IPS-18c (cell line): ENCODE data around the gene GNG14.
"Not testable (repeated sequence)": the region's sequence is repeated elsewhere in the genome, so short reads cannot be mapped to it uniquely, and the experiment has no call there.

ENCODE experiments used
- H3K4me3 ChIP-seq: 2 replicates; pipeline ENCODE4 v1.7.0; 2013; ENCODE audit warnings: low read depth, mild to moderate bottlenecking, low read length, moderate library complexity; ENCODE audit not compliant: insufficient read depth
- H3K9me3 ChIP-seq: one replicate; pipeline ENCODE4 v1.6.1; 2013; ENCODE audit warnings: mild to moderate bottlenecking, low read length, moderate library complexity; ENCODE audit not compliant: control insufficient read depth, insufficient read depth

The GNG14 gene

GRCh38 chr19:12681074-12681987 lies 6.5 kb upstream of the GNG14 start, which contains the start of gene DHPS:
TSS of gene DHPS (minus strand) at chr19:12681880. CDS start at chr19:12681766, 114 bp downstream.
- Histone ChIP-seq H3K9me3 (no peaks in the 10 kb centered on the region), H3K4me3 (peak within 1 kb of the TSS; percentile 90)

- Histone ChIP-seq H3K4me3 (no peak overlapping the region), H3K9me3 (no peaks in the 10 kb centered on the region)
Observed at GRCh38 chr19:12685831-12686230, 2.0 kb upstream of the GNG14 start.

- Histone ChIP-seq H3K4me3 (no peak overlapping the region), H3K9me3 (no peaks in the 10 kb centered on the region)
Observed at GRCh38 chr19:12689012-12689411, 1.2 kb downstream of the GNG14 start.

GRCh38 chr19:12689581-12690216 lies 1.9 kb downstream of the GNG14 start:
- Histone ChIP-seq H3K9me3 (no peaks in the 10 kb centered on the region), H3K4me3 (no peak overlapping the region)

GRCh38 chr19:12692960-12693359 lies 5.2 kb downstream of the GNG14 start:
- H3K9me3 ChIP-seq, result no peaks in the 10 kb centered on the region
- H3K4me3 ChIP-seq, result no peak overlapping the region

- no peak overlapping the region for H3K4me3 ChIP-seq
- H3K9me3 ChIP-seq, result no peaks in the 10 kb centered on the region
Observed at GRCh38 chr19:12694641-12695040, 6.8 kb downstream of the GNG14 start.

GRCh38 chr19:12695096-12695495 lies 7.3 kb downstream of the GNG14 start:
- Histone ChIP-seq H3K4me3 (no peak overlapping the region), H3K9me3 (no peaks in the 10 kb centered on the region)

GRCh38 chr19:12695514-12695913 lies 7.7 kb downstream of the GNG14 start:
- Histone ChIP-seq H3K4me3 (peak overlapping the region; percentile 94), H3K9me3 (no peaks in the 10 kb centered on the region)

GRCh38 chr19:12695997-12696365 lies 8.2 kb downstream of the GNG14 start:
- Histone ChIP-seq H3K4me3 (peak overlapping the region; percentile 94), H3K9me3 (no peaks in the 10 kb centered on the region)

GRCh38 chr19:12696366-12697335 lies 8.9 kb downstream of the GNG14 start, which contains the start of gene FBXW9:
TSS of gene FBXW9 (minus strand) at chr19:12696631. CDS start at chr19:12696581, 50 bp downstream.
- Histone ChIP-seq H3K9me3 (no peaks in the 10 kb centered on the region), H3K4me3 (peak within 1 kb of the TSS; percentile 94)

GRCh38 chr19:12697425-12697824 lies 9.6 kb downstream of the GNG14 start:
- peak overlapping the region; percentile 94; the same call in 1 of the 2 replicates for H3K4me3 ChIP-seq

GRCh38 chr19:12698138-12698537 lies 10.3 kb downstream of the GNG14 start:
- no peaks in the 10 kb centered on the region for H3K9me3 ChIP-seq

More at GRCh38 chr19:12697425-12697824, 9.6 kb downstream of the GNG14 start:
- H3K9me3 ChIP-seq, result not testable (repeated sequence)

GRCh38 chr19:12701596-12702282 lies 13.9 kb downstream of the GNG14 start:
- Histone ChIP-seq H3K4me3 (no peak overlapping the region), H3K9me3 (no peaks in the 10 kb centered on the region)

More at GRCh38 chr19:12698138-12698537, 10.3 kb downstream of the GNG14 start:
- no peak overlapping the region for H3K4me3 ChIP-seq

- no peaks in the 10 kb centered on the region for H3K9me3 ChIP-seq
- H3K4me3 ChIP-seq, result no peak overlapping the region
Observed at GRCh38 chr19:12703046-12703445, 15.2 kb downstream of the GNG14 start.

- no peak overlapping the region for H3K4me3 ChIP-seq
- H3K9me3 ChIP-seq, result no peaks in the 10 kb centered on the region
Observed at GRCh38 chr19:12705169-12705568, 17.4 kb downstream of the GNG14 start.

GRCh38 chr19:12705654-12706331 lies 18.0 kb downstream of the GNG14 start:
- Histone ChIP-seq H3K9me3 (no peaks in the 10 kb centered on the region), H3K4me3 (no peak overlapping the region)
